Dedifferentiated amniotic fluid mesenchymal stem cell (primary cell): ENCODE data around the gene RABL3.
"Not testable (repeated sequence)": the region's sequence is repeated elsewhere in the genome, so short reads cannot be mapped to it uniquely, and the experiment has no call there.

Experiments
- DNase-seq: peaks from one replicate; pipeline ENCODE4 v3.0.0-alpha.2; 2016; ENCODE audit errors: extremely low spot score

The RABL3 gene

DNA sequence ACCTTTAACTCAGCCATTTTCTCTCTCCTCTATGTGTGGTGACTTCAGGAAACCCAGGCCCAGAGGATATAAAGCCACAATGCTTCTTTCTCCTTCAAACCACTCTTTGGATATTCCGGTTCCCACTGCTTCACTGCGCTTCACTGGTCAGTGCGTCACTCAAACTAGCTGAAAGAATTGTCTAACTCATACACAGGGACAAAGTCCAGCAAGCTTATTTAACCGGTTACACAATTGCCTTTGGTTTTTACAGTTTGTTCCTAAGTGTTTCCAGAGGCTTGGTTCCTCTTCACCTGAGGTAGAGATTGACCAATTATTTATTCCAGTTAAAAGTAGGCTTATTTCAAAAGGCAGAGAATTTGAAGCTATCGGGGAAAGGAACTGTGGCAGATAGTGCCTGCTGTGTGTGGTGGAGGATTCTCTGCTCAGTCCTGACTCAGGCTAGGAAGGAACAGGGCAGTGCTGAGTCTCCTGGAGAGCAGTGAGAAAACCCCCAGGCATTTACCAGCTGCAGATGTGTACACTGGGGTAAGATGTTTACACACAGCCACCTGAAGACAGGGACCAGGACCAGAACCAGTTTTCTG lies 60.1 kb downstream of the RABL3 start, which contains the start of gene HGD:
HGD (minus strand) TSS at position 145 of the 587 bp plus-strand sequence; CDS start at position 17, 128 bp downstream.
- DNase-seq = no peak

DNA sequence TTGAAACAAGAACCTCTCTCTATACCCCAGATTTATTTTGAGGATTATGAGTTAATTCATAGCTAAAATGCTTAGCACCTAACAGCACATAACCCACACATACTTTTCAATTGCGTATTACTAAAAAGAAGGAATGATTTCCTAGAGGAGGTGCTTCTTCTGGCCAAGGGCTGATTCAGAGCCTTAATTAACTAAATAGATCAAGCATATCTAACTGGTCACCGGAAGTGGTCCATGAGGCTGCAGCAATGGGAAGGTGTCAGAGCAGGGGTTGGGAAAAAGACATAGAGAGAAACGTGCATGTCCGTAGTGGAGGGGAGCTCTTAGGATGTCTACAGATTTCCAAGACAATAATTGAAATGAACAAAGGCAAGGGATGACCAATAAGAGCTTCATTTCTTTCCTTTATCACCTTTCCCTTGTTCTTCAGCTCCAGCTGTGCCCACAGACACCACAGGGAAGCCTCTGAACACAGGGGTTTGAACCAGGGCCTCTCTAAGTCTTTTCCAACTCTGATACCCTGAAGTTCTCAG lies 60.7 kb downstream of the RABL3 start:
- no peak for DNase-seq

DNA sequence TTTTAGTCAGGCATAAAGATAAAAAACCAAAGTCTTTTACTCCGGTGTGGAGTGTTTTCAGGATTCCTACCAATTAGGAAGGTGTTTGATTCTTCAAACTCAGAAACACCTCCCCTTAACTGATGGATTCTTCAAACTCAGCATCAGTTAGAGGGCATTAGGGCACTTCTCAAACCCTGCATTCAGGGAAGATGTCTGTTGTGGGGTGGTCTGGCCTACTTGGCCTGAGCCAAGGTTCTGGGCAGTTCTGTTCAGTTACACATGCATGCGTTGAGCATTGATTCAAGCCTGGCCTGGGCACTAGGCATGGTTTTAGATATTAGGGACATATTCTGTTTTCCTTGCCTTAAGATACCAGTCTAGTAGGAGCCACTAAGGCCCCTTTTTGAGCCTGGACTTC lies 61.3 kb downstream of the RABL3 start:
- no peak for DNase-seq

GRCh38 chr3:120680193-120680894 lies 62.0 kb downstream of the RABL3 start:
- no peak for DNase-seq

DNA sequence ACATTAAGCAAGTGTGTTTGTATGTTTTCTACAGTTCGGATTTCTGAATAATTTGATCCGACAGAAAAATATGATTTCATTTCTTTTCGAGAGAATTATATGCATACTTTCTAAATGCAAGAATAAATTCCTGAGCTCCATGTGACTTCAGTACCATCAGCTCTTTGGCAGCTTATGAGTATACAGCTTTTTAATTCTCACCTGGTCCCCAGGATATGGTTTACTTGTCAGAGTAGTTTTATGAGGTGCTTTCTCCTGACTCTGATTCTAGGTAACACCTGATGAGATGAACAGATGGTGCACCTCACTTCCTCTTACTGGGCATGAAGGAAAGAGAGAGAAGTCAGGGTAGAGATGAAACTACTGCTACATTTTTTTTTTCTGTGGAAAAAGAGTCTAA lies 63.3 kb downstream of the RABL3 start:
- DNase-seq = peak; percentile 62

- peak; percentile 62 for DNase-seq
Observed at GRCh38 chr3:120678331-120678947, 63.9 kb downstream of the RABL3 start.

- DNase-seq = not testable (repeated sequence)
Observed at GRCh38 chr3:120677193-120677592, 65.1 kb downstream of the RABL3 start.

GRCh38 chr3:120673116-120673515 lies 69.2 kb downstream of the RABL3 start:
- DNase-seq = no peak

DNA sequence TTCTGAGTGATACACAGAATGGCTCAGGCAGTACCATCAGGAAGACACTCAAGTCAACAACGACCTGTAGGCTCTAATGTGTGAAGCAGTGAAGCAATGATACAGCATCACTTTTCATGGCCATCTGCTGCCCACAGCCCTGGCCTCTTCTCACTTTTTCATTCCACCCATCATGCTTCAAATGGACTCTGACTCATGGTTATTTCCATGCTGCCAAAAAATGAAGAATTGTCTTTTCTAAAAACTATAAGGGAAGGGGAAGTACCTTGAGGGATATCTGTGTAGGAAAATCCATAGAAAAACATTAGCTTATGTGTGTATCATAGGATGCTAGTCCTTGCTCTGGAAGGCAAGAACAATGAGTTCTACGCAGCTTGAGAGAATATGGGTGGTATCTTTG lies 71.7 kb downstream of the RABL3 start:
- DNase-seq = no peak

DNA sequence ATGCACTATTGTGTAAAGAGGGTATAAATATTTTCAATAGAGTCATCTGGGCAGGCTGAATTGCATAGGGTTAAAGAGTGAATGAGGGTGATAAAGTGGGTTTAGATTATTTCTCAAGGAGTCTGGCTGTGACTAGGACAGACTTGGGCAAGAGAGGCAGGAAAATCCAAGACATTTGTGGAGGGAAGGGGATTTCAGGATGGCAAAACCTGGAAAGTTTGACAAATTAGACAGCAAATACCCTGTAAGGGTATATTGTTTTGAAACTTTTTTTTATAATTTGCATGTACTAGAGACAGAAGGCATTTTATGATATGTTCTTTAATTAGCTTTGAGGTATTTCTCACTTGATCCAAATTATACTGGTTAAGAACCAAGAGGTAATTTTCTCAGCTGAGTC lies 77.4 kb downstream of the RABL3 start:
- DNase-seq = no peak

GRCh38 chr3:120661945-120662344 lies 80.4 kb downstream of the RABL3 start:
- no peak for DNase-seq

DNA sequence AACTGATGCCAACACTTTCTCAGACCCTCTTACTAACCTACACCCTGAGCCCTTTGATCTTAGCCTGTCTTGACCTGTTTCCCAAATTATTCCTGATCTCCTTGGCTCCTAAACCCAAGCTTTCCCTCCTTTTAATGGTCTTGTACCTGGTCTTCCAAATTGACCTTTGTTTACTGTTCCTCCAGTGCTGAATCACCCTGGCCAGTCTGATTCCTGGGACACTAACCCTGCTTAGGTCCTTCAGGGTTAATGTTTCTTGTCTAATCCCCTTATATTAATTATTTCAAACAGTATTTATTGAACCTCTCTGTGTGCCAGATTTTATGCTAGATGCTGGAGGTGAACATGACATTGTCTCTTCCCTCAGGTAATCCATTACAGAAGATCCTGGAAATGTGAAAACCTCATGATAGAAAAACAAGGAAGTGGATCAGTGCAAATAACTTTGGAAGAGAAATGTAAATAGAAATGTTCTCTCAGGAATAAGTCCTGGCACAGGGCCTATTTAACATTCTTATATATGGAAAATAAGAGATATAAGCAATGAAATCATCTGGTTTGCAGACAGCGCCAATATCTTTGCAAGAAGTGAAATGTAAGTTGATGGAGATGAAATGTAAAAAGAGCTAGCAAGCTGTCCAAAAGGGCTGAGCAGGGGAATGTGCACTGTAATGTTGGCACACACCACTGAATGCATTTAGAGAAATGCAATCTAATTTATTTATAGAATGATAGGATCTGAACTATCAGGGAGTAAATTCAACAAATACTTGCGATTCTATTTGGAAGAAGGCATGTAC lies 81.0 kb downstream of the RABL3 start:
- peak; percentile 40 for DNase-seq

DNA sequence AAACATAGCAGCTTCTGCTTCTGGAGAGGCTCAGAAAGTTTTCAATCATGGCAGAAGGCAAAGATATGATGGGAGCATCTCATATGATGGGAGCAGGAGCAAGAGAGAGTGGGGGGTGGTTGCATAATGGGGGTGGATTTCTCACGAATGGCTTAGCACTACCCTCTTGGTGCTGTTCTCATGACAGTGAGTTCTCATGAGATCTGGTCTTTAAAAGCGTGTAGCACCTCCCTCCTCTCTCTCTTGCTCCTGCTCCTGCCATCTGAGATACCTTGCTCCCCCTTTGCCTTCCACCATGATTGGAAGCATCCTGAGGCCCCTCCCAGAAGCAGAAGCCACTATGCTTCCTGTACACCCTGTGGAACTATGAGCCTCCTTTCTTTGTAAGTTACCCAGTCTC lies 82.5 kb downstream of the RABL3 start:
- DNase-seq = no peak

GRCh38 chr3:120659285-120659684 lies 83.0 kb downstream of the RABL3 start:
- no peak for DNase-seq

DNA sequence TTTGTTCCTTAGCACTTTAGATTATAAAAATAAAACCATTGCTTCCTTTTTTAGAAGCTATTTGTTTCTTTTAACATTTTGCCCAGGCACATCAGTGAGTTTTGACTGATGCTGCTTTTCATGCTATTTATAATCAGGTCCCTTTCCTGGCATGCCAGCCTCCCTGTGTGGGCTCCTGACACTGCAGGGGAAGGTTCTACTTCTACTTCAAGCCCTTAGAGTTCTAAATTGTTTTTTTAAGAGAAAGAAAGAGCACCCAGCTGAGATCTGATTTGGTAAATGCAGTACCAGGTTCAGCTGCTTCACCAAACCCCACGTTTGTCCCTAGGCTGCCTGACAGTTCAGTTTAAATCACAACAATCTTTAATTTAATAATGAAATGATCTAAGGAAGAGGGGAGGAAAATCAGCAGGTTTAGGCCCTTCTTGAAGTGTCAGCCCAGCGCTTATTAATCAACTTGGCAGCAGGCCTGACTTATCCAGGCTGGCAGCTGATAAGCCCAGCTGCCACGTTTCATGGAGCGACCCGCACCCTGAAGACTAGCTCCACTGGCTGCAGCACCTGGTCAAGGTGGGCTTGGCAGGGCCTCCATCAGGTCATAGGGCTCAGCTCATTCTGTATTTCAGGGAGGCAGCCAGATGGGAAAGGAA lies 89.3 kb downstream of the RABL3 start:
- DNase-seq = no peak

GRCh38 chr3:120652281-120652680 lies 90.0 kb downstream of the RABL3 start:
- DNase-seq = no peak

DNA sequence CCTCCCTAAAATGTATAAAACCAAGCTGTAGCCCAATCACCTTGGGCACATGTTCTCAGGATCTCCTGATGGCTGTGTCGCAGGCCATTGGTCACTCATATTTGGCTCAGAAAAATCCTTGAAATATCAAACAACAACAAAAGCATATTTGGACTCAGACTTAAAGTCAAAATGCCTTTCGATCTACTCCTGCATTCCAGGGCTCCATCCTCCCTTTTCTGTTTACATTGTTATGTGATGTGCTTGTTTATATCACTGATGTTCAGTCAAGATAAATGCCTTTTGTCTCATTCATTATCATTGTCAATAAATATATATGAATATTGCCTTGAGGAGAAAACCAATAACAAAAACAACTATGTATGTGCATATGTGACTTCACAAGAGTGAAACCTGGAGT lies 92.0 kb downstream of the RABL3 start:
- no peak for DNase-seq

DNA sequence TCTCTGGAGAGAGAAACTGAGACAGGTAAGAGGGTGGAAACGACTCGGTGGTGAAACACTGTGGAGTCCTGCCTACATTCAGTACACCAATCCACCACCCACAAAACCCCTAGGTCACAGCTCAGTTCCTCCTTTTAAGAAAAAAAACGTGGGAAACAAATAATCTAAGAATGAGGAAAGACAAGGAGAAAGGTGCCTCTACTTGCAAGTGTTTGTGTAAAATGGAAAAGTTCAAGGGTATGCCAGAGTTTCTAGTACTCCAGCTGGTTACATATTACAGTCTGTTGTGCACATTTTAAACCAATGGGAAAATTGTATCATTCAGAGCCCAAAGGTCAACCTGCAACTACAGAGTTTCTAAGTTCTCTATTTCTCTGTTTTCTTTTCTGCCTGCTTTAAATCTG lies 92.5 kb downstream of the RABL3 start:
- no peak for DNase-seq

DNA sequence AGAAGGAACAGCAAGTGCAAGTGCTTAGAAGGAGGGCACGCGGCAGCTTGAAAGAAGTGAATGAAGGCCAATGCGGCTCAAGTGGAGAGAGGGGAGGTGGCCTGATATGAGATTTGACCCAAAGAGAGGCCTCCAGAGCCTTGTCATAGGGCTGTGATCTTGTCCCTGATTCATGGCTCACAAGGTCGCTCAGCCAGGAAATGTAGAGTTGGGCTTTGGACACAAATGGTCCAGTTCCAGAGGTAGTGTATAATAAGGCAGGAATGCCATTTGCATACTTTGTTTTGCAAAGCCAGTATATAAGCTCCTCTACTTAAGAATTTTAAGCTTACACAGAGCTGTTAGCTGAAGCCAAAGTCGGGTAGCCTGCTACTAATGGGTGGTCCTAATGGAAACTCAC lies 94.0 kb downstream of the RABL3 start:
- DNase-seq = no peak

- no peak for DNase-seq
Observed at GRCh38 chr3:120646771-120647432, 95.4 kb downstream of the RABL3 start.
